ENCODE data around the gene GJD4.

DNA sequence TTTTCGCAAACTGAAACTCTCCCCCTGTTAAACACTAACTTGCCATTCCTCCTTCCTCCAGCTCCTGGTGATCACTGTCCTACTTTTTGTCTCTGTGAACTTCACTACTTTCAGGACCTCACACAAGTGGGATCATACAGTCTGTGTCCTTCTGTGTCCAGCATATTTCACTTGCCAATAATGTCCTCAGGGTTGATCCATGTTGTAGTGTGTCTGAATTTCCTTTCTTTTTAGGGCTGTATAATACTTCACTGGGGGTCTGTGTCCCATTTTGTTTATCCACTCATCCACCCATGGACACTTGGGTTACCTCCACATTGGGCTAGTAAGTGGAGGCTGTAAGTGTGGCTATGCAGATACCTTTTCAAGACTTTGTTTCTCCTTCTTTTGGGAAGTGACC lies 42.7 kb upstream of the GJD4 start:
- no peak for TF ChIP-seq EZH2 (IDR thresholded peaks at IDR 0.05)
- no peak for TF ChIP-seq POLR2AphosphoS5 (IDR thresholded peaks at IDR 0.05; ENCODE audit: borderline replicate concordance, low read depth, low read length)
- TF ChIP-seq FOXP2 (optimal IDR thresholded peaks at IDR 0.05; ENCODE audit: control extremely low read depth, extremely low read length, insufficient read depth): no peak

Measured in SK-N-MC (cell line).